RWPE2 (cell line): ENCODE results near the gene EFNA5.

Experiments used
- ATAC-seq: fragments of 200-7000 bp; cut with Tn5 transposase; 3 replicates; pipeline ENCODE4 v1.9.1; 2021; ENCODE audit warnings: low read depth
- DNase-seq: peaks from one replicate; pipeline ENCODE4 v3.0.0-alpha.2; 2020; ENCODE audit warnings: low spot score
- H3K27ac ChIP-seq: fragments of 450-650 bp; 2 replicates; pipeline ENCODE4 v1.5.1; 2017; ENCODE audit warnings: mild to moderate bottlenecking; ENCODE audit not compliant: poor library complexity, severe bottlenecking
- H3K27me3 ChIP-seq: fragments of 250-450 bp; sonication (Bioruptor Pico); 2 replicates; pipeline ENCODE4 v1.5.1; 2021; ENCODE audit warnings: mild to moderate bottlenecking, moderate library complexity; ENCODE audit not compliant: insufficient read depth, poor library complexity, severe bottlenecking
- H3K36me3 ChIP-seq: fragments of 250-450 bp; sonication (Bioruptor Pico); 2 replicates; pipeline ENCODE4 v1.5.1; 2020; ENCODE audit warnings: low read depth, mild to moderate bottlenecking, moderate library complexity
- H3K4me1 ChIP-seq: fragments of 250-450 bp; sonication (Bioruptor Pico); 2 replicates; pipeline ENCODE4 v1.5.1; 2021; ENCODE audit warnings: mild to moderate bottlenecking, moderate library complexity; ENCODE audit not compliant: insufficient read depth, poor library complexity, severe bottlenecking
- H3K4me3 ChIP-seq: fragments of 250-450 bp; sonication (Bioruptor Pico); 2 replicates; pipeline ENCODE4 v1.5.1; 2021; ENCODE audit warnings: mild to moderate bottlenecking, moderate library complexity; ENCODE audit not compliant: severe bottlenecking
- H3K9me3 ChIP-seq: fragments of 250-450 bp; sonication (Bioruptor Pico); 2 replicates; pipeline ENCODE4 v1.5.1; 2021; ENCODE audit warnings: mild to moderate bottlenecking, moderate library complexity; ENCODE audit not compliant: severe bottlenecking
- CTCF ChIP-seq: fragments of 450-650 bp; IDR thresholded peaks from one replicate; pipeline ENCODE4 v1.5.1; 2017; ENCODE audit warnings: mild to moderate bottlenecking, moderate library complexity; ENCODE audit not compliant: poor library complexity, severe bottlenecking

EFNA5 gene

GRCh38 chr5:107699425-107699824, 28.7 kb upstream of the EFNA5 start:
- no peak for DNase-seq
- no peak for TF ChIP-seq CTCF
- no peaks in the 10 kb centered on the region for H3K36me3 ChIP-seq

GRCh38 chr5:107698286-107698685, 27.5 kb upstream of the EFNA5 start:
- TF ChIP-seq CTCF, result no peak
- H3K4me3 ChIP-seq, result no peak overlapping the region
- no peaks in the 10 kb centered on the region for H3K9me3 ChIP-seq
- H3K36me3 ChIP-seq, result no peaks in the 10 kb centered on the region
- H3K27me3 ChIP-seq, result no peaks in the 10 kb centered on the region
- no peak for DNase-seq
- ATAC-seq, result no peak
- no peak overlapping the region for H3K27ac ChIP-seq
- H3K4me1 ChIP-seq, result no peaks in the 10 kb centered on the region

More at GRCh38 chr5:107699425-107699824, 28.7 kb upstream of the EFNA5 start:
- H3K27ac ChIP-seq, result no peak overlapping the region
- no peaks in the 10 kb centered on the region for H3K9me3 ChIP-seq
- no peaks in the 10 kb centered on the region for H3K27me3 ChIP-seq
- ATAC-seq, result no peak
- H3K4me1 ChIP-seq, result no peaks in the 10 kb centered on the region
- H3K4me3 ChIP-seq, result no peak overlapping the region

GRCh38 chr5:107696498-107696897, 25.8 kb upstream of the EFNA5 start:
- Histone ChIP-seq H3K27me3 (peaks cover under 1% of the 10 kb centered on the region), H3K36me3 (no peaks in the 10 kb centered on the region), H3K4me3 (no peak overlapping the region), H3K4me1 (no peaks in the 10 kb centered on the region), H3K27ac (no peak overlapping the region), H3K9me3 (no peaks in the 10 kb centered on the region)
- no peak for TF ChIP-seq CTCF
- DNase-seq (no peak), ATAC-seq (no peak; the same call in 2 of the 3 replicates)

GRCh38 chr5:107696080-107696479, 25.3 kb upstream of the EFNA5 start:
- Histone ChIP-seq H3K4me3 (no peak overlapping the region), H3K36me3 (no peaks in the 10 kb centered on the region), H3K27me3 (peaks cover 3% of the 10 kb centered on the region), H3K4me1 (no peaks in the 10 kb centered on the region), H3K9me3 (no peaks in the 10 kb centered on the region), H3K27ac (no peak overlapping the region)
- ATAC-seq (no peak), DNase-seq (no peak)
- no peak for TF ChIP-seq CTCF

- Histone ChIP-seq H3K36me3 (no peaks in the 10 kb centered on the region), H3K9me3 (no peaks in the 10 kb centered on the region), H3K27me3 (peaks cover 3% of the 10 kb centered on the region), H3K4me1 (no peaks in the 10 kb centered on the region), H3K4me3 (no peak overlapping the region), H3K27ac (no peak overlapping the region)
- ATAC-seq (peak; percentile 35; the same call in 1 of the 3 replicates), DNase-seq (no peak)
- TF ChIP-seq CTCF, result no peak
Observed at GRCh38 chr5:107687937-107688336, 17.2 kb upstream of the EFNA5 start.
